CD4-positive, alpha-beta T cell treated with Interleukin-6 for 4 hours (primary cell): ENCODE data around the gene MOCS3.
A peak's percentile ranks its signal among the peaks of the same experiment; 100 is the strongest.

Experiments
- DNase-seq: peaks from one replicate; pipeline ENCODE4 v3.0.0-alpha.2; 2020; ENCODE audit warnings: mixed read lengths

MOCS3 gene

DNA sequence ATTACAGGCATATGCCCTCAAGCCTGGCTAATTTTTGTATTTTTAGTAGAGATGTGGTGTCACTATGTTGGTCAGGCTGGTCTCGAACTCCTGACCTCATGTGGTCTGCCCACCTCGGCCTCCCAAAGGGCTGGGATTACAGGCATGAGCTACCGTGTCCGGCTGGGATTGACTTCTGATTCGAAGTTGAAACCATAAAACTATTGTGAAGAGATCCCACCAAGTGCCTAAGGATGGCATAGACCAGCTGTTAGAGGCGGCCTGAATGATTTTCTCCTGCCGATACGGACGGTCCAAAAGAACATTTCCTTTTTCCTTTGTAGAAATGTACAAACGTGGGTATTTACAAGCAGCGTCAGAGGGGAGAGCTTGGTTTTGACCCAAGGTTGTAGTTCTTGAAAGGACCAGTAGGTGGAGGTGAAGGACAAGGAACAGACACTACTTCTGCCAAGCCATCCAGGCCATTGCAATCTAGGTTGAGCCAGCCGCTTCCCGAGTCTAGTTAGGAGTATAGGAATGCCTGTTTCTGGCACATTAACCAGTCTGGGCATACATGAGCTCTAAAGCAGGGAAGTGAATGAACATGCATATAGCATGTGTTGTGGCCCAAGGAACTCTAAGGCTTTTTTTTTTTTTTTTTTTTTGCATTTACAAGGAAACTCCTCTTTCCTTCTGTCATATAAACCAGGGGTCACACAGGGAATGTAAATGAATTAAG lies 29.0 kb downstream of the MOCS3 start:
- peak; percentile 65 for DNase-seq

GRCh38 chr20:50991076-50991475 lies 32.5 kb downstream of the MOCS3 start:
- no peak for DNase-seq

GRCh38 chr20:50992336-50992732 lies 33.7 kb downstream of the MOCS3 start:
- no peak for DNase-seq

- DNase-seq: peak; percentile 5
Measured at GRCh38 chr20:50992733-50993457, 34.3 kb downstream of the MOCS3 start.

GRCh38 chr20:50993876-50994275 lies 35.3 kb downstream of the MOCS3 start:
- DNase-seq: no peak

DNA sequence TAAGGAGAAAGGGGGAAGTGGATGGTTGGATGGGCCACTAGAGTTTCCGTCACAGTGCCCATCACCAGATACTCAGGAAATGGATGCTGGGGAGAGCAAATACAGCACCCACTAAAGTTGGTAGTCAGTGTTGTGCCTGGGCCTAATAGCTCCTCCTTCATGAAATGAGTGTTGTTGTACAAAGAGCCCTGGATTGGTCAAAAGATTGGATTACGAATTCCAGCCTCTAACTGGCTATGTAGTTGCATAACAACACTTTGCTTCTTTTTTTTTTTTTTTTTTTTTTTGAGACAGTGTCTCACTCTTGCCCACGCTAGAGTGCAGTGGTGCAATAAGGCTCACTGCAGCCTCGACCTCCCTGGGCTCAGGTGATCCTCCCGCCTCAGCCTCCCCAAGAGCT lies 36.9 kb downstream of the MOCS3 start:
- DNase-seq: no peak

DNA sequence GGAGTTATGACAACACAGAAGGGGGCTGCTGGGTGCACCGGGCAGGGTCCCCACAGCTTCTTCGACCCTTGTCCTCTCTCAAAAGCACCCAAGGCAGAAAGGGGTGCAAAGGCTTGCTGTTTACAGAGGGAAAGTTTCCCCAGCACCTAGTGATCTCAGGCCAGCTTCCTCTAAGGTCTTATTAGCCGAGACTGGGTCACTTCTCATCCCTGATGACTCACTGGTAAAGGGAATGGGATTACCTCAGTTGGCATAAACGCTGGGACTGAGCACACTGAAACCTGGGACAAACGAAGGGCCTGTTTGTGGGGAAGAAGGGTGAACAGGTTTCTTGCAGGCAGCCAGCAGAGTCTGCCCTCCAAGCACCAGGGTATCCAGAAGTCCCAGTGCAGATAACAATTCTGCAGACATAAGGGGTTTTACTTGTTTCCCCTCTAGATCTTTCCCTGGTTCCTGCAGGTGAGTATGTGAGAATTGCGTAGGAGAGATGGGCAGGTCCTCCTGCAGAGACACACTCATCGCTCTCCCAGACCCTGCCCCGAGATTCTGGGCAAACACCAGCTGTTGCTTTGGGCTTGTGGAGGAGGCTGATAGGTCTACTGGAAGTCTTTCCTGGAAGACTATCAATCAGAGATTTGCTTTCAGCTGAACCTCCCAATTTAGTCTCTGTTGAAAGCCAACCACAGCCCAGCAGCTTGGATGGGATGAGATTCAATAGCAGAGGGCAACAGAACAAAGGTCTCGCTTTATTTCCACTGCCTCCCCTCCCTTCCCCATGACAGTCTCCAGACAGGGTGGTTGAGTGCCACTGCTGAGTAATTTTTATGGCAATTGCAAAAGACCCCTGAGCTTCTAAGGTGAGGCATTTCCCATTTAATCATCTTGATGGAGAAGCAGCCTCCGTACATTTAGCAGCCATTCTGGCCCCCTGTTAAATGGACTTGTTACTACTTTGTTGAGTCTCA lies 38.6 kb downstream of the MOCS3 start:
- DNase-seq: no peak

- no peak for DNase-seq
Measured at GRCh38 chr20:50999355-50999754, 40.7 kb downstream of the MOCS3 start.

DNA sequence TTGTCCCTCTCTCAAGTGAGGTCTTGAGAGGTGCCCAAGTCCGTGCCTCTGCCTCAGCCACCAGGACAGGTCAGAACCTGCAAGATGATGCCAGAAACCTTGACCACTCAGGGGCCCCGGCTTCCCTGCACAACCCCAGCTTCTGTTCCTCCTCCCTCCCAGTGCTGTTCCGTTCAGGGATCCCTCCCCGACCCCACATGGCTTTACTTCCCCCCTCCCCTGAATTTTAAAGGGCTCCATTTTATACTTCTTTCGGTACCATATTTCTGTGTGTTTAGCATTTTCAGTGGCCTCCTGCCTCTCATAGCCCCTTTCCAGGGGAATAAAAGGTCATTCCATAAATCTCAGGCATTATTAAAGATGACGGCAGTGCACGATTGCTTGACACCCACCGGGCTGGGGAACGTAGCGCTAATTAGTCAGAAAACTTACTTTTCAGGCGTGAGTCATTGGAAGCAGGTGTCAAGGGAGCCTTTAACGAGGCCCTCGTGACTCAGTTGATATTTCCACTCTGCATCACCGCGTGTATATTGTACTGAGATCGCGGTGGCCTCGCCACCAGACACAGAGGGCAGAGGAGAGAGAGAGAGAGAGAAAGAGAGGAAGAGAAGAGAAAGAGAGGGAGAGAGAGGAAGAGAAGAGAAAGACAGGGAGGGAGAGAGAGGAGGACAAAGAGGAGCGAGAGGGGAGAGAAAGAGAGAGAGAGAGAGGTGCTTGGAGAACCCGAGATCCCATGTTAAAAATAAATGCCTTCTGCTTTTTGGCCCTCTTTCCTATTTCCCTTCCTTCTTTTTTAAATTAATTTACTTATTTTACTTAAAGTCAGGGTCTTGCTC lies 43.0 kb downstream of the MOCS3 start:
- no peak for DNase-seq

DNA sequence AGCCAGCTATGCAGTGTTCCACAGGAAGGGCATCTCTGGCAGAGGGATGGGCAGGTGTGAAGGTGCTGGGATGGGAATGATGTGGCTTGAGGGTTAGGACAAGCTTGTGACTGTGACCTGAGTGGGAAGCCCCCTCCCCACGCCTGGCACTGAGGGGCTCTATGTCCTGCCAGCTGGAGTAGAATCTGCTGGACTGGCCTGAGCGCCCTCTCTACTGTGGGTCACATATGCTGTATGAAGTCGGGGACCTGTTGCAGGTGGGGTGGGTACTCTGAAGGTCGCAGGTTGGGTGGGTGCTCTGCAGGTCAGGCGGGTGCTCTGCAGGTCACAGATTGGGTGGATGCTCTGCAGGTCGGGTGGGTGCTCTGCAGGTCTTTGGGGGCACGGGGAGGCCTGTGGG lies 44.0 kb downstream of the MOCS3 start:
- DNase-seq: no peak

DNA sequence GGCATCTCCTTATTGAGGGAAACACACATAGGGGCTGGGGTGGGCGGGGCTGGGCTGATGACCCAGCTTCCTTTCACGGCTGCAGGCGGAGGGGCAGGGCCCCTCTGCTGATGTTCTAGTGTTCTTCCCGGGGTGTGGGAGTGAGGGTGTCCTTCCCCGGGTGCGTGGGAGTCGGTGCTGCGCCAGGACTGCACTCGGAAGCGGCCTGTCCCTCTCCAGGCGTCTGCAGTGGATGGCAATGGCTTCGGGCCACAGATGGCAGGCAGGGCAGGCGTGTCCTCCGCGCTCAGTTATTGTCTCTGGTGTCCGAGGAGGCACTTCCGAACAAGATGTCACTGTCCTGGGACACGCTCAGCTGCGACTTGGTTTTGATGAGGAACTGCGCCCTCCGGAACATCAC lies 45.1 kb downstream of the MOCS3 start:
- no peak for DNase-seq

DNA sequence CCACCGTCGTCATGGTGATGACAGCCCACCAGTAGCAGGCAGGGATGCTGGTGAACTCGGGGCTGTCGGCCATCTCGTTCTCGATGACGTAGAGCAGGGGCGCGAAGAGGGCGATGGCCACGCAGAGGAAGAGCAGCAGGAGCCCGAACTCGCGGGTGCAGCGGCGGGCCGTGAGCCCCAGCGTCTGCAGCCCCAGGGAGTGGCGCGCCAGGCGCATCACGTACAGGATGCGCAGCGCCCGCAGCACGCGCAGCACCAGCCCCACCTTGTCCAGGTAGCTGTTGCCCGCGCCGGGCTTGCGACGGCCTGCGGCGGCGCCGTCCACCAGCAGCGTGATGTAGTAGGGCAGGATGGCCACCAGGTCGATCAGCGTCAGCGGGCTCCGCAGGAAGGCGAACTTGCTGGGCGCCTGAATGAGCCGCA lies 45.7 kb downstream of the MOCS3 start:
- DNase-seq: no peak

- DNase-seq: no peak
Measured at GRCh38 chr20:51004781-51005180, 46.2 kb downstream of the MOCS3 start.

DNA sequence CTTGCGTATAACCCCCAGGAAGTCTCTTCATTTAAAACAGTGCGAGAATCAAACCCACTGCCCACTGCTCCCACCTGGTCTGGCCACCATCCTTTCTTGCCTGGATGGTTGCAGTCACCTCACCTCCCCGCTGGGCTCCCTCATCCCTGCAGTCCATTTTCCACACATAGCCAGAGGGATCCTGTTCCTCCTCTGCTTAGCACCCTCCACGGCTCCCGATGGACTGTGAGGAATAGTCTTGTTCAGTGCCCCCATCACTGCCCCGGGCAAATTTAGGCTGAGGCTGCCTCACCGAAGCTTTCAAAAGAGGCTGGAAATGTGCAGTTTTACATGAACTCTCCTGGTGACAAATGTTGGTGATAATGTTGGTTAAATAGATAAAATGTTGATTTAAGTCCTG lies 46.6 kb downstream of the MOCS3 start:
- DNase-seq: no peak

- no peak for DNase-seq
Measured at GRCh38 chr20:51008718-51009117, 50.1 kb downstream of the MOCS3 start.

- DNase-seq: no peak
Measured at GRCh38 chr20:51009303-51010042, 50.9 kb downstream of the MOCS3 start.

GRCh38 chr20:51010043-51010365 lies 51.4 kb downstream of the MOCS3 start:
- DNase-seq: no peak

GRCh38 chr20:51010932-51011331 lies 52.3 kb downstream of the MOCS3 start:
- no peak for DNase-seq

GRCh38 chr20:51011479-51011878 lies 52.9 kb downstream of the MOCS3 start:
- no peak for DNase-seq

DNA sequence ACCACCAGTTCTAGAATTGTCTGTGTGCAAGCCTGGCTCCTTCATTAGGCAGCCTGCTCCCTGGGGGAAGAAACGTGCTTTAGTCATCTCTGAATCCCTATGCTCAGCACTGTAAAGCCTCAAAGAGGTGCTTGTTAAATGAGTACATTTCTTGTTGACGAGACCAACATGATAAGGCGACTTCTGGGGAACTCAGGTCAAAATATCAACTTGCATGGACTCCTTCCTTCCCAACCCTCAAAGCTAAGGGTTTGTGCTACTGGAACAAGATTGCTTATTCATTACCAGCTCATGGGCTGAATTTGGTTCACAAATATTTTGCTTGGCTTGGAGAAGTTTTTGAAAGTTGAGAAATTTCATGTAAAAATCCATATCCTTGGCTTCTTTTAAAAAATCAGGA lies 53.7 kb downstream of the MOCS3 start:
- no peak for DNase-seq
